GM21825 (cell line): ENCODE results near the gene TPCN1.
A peak's percentile ranks its signal among the peaks of the same experiment; 100 is the strongest.

ENCODE experiments used
- ATAC-seq: cut with Tn5 transposase; IDR thresholded peaks from one replicate; pipeline ENCODE4 v1.9.1; 2021; ENCODE audit warnings: mild to moderate bottlenecking, moderate library complexity; ENCODE audit not compliant: unreplicated experiment

Gene TPCN1

DNA sequence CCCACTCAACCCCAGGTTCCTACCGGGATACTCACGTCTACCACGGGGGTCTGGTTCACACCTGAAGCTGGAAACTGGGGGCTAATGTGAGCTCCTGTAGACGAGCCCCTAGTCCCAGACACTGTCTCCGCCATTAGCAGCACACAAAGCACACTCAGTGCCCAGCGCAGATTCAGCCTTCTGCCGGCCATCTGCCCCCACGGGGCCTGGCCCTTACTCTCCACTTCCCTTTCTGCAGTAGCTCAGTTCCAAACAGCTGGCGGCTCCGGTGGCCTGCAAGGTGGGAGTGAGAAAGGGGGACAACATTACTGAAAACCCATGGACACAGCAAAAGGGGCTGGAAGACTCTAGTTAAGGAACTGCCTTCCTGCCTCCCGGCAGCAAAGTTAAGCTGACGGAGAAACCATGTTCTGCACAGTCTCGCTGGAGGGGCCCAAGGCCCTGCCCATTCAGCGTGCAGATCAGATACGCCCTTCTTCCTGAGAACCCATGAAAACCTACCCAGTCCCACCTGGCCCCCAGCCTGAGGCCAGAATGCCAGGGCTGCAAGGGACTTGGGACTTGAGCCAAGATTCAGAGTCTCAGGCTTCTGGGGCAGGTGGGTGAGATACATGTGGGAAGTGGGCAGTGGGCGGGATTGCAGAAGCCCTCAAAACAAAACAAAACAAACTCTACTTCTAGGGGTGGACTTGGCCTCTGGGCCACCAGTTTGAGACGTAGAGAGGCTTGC, 111.6 kb downstream of the TPCN1 start:
- ATAC-seq = no peak

DNA sequence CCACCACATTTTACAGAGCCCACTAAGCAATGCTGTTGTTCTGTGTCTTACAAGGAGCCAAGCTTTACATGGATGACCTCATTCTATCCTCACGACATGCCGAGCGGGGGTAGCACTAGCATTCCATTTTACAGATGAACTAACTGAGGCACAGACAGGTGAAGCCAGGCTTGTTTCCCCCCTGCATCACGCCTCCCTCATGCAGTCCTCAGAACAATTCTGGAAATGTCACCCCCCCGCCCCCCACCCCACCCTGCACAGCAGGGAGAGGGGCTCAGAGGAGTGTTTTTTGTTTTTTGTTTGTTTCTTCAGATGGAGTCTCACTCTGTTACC, 112.1 kb downstream of the TPCN1 start:
- no peak for ATAC-seq

DNA sequence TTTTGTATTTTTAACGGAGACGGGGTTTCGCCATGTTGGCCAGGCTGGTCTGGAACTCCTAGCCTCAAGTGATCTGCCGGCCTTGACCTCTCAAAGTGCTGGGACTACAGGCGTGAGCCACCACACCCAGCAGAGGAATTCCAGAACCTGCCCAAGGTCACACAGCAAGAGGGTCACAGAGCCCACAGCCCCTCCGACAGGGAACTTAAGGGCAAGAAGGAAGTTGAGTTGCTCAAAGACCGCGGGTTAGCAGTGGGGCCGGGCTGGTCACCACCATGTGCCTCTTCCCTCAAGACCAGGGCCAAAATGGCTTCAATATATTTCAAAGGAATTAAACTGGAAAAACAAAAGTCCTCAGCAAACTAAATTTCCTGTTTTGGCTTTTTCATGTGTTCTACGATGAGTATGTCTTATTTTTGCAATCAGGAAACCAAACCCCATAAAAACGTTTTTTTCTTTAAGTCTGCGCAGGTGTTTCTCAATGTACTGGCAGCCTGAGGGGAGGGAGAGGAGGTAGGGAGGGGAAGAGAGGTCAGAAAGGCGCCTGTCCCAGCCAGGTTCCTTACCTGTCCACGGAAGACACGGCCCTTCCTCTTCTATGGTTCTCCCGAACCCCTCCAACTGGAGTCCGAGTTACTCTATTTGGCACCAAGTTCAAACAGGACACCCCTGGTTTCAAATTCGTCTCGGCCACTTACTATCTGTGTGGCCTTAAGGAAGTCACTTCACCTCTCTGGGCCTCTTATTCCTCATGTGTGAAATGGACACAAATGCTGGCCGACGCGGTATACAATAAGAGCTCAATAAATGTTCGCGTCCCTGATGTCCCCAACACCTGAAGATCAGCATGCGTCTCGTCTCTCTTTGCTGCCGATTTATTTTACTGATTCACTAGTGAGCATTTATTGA, 112.9 kb downstream of the TPCN1 start:
- ATAC-seq = peak; percentile 7

DNA sequence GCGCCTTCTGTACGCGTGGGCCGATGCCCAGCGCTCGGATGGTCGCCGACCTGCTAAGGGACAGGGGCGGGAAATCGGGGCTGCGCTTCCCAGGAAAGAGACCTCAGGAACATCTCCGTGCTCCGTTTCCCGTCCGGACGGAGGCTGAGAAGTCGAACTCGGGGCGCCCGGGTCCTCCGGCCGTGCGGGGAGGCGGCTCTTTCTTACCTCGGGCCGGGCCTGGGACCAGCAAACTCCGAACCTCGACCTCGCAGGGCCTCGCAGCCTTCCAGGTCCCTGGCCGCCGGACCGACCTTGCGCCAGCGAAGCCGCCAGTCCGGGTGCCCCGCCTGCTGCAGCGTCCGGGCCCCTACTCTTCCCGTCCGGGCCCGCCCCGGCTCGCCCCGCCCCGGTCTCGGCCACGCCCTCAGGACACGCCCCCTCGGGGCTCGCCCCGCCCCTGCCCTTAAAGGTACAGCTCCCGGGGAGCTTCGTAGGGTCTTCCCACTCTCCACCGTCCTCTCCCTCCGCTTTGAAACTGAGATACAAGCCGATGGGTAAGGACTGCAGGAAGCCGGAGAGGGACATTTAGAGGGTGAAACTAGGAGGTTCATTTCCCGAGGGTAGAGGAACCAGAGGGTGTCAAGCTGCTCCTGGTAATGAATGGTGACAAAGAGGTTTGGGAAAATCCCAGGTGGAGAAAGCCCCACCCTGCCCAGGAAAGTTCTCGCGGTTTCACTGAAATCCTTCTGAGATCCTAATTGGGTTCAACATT, 113.7 kb downstream of the TPCN1 start, which contains the start of gene SLC8B1:
Gene SLC8B1 (minus strand): TSS at position 324 of the 754 bp plus-strand sequence. CDS start 2,231 bp downstream, outside the sequence.
- ATAC-seq = peak; percentile 93

DNA sequence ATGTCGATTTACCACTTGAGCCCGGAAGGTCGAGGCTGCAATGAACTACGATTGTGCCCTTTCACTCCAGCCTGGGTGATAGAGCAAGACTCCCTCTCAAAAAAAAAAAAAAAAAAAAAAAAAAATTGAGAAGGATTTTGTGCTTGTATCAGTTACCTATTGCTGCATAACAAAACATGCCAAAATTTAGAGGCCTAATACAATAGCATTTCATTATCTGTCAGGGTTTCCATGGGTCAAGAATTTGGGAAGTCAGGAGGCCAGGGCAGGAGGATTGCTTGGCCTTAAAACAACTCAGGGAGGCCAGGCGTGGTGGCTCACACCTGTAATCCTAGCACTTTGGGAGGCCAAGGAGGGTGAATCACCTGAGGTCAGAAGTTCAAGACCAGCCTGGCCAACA, 118.3 kb downstream of the TPCN1 start:
- no peak for ATAC-seq

DNA sequence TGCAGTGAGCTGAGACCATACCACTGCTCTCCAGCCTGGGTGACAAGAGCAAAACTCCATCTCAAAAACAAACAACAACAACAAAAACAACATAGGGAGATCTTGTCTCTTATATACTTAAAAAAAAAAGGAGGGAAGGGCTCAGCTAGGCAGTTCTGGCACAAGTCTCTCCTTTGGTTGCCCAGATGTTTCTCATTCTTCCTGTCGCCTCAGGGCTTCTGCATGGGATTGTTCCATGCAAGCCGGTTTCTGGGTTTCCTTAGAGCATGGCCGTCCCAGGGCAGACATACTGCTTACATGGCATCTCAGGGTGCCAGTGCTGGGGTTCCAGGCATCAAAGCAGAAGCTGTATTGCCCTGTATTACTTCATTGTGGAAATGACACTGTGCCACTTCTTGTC, 118.8 kb downstream of the TPCN1 start:
- ATAC-seq = no peak

DNA sequence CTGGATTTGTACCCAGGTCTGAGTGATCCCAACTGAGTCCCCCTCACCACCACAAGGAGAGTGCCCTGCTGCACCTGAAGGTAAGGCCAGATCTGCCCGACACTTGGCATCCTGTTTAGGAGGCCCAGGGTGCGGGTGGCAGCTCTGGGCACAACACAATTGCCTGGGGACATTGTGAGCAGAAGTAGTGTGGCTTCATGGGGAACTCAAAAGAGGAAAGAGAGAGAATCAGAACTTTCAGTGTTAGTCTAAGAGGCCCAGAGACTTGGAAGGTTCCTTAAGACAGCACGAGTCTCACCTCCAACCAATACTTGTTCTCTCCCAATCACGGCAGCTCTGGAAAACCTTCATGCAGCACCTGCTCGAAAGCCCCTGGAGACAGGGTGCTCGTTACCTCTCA, 120.3 kb downstream of the TPCN1 start:
- ATAC-seq = no peak

DNA sequence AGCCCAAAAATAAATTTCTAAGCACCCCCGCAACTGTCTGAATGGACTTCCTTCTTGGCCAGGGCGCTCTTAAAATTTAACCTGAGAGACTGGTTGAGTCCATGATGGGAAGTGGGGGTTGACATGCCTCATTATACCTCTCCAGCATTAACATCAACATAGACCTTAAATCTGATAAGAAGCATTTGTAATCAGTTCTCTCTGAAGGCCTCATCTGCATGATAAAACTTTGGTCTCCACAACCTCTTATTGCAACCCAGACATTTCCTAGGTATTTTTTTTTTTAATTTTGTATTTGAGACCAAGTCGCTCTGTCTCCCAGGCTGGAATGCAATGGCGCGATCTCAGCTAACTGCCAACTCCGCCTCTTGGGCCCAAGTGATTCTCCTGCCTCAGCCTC, 124.1 kb downstream of the TPCN1 start:
- ATAC-seq = no peak

DNA sequence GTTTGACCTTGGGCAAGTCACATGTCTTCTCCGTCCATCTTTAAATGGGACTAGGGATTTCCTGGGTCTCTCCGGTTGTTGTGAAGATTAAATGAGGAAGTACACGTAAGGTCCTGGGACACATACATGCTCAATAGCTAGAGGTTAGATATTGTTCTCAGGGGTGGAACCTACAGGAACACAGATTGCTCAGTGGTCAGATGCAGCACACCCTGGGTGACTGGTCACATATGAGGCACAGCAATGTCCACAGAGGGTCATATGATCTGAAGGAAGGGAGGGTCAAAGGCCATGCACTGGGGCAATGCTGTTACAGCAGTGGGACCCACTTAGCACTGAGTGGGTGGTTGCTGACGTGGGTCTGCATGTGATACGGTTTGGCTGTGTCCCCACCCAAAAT, 125.1 kb downstream of the TPCN1 start:
- no peak for ATAC-seq

DNA sequence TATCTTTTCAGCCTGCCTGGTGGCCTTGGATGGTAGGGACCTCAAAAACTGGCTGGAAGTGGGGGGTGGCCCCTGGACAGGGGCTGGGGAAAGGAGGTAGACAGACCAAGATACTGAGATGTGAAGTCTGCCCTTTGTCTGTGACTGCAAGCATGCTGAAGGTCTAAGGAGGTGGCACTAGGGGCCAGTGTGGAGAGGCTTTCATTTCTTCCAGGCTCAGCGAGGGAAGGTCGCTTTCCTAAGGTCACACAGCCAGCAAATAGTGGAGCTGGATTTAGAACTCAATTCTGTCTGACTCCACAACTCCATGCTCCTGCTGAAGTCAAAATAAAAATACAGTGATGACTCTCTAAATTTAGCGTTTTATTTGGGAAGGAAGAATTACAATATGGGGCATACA, 125.8 kb downstream of the TPCN1 start:
- ATAC-seq = no peak

DNA sequence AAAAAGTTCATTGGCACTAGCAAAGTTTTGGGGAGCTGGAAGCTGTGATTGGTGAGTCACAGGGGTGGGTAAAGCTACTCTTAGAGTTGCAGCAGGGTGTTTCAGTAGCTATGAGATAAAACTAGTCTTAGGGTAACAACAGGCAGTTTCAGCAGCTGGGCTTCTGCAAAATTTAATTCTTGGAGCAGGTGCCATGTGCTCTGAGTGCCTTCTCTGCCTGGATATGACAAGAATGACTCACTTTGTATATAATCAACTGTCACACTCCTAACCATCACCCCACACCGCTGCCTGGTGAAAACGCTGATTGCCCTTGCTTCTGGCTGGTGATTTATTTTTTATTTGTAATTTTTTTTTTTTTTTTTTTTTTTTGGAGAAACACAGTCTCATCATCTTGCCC, 126.6 kb downstream of the TPCN1 start:
- ATAC-seq = no peak
